Mucosa of stomach (tissue), 1 donor: ENCODE data around the gene HCLS1.

Experiments
- H3K27me3 ChIP-seq: one replicate; pipeline ENCODE4 v1.7.0; 2013; ENCODE audit warnings: mild to moderate bottlenecking, low read length; ENCODE audit not compliant: control insufficient read depth, insufficient read depth
- H3K36me3 ChIP-seq: one replicate; pipeline ENCODE4 v1.7.0; 2013; ENCODE audit warnings: low read length; ENCODE audit not compliant: control insufficient read depth, insufficient read depth
- H3K4me1 ChIP-seq: one replicate; pipeline ENCODE4 v1.7.0; 2013; ENCODE audit warnings: mild to moderate bottlenecking, low read length; ENCODE audit not compliant: control insufficient read depth, insufficient read depth
- H3K4me3 ChIP-seq: one replicate; pipeline ENCODE4 v1.7.0; 2013; ENCODE audit warnings: low read length
- H3K9ac ChIP-seq: one replicate; pipeline ENCODE4 v1.7.0; 2013; ENCODE audit warnings: mild to moderate bottlenecking, low read length, moderate library complexity
- H3K9me3 ChIP-seq: one replicate; pipeline ENCODE4 v1.7.0; 2013; ENCODE audit warnings: mild to moderate bottlenecking, low read length, moderate library complexity; ENCODE audit not compliant: control insufficient read depth
- donor health status: Pancreatic carcinoma.

HCLS1 gene

GRCh38 chr3:121681792-121682191, 21.1 kb upstream of the HCLS1 start:
- H3K36me3 ChIP-seq = peaks cover 4% of the 10 kb centered on the region
- H3K4me3 ChIP-seq = no peak overlapping the region
- no peaks in the 10 kb centered on the region for H3K9me3 ChIP-seq
- H3K4me1 ChIP-seq = no peaks in the 10 kb centered on the region
- no peak overlapping the region for H3K9ac ChIP-seq
- no peaks in the 10 kb centered on the region for H3K27me3 ChIP-seq

- Histone ChIP-seq H3K36me3 (peaks cover 9% of the 10 kb centered on the region), H3K9ac (no peak overlapping the region), H3K27me3 (no peaks in the 10 kb centered on the region), H3K9me3 (no peaks in the 10 kb centered on the region), H3K4me3 (no peak overlapping the region), H3K4me1 (no peaks in the 10 kb centered on the region)
These were observed 16.4 kb upstream of the HCLS1 start for GRCh38 chr3:121677141-121677540.

GRCh38 chr3:121670676-121671075, 10.0 kb upstream of the HCLS1 start:
- Histone ChIP-seq H3K36me3 (peaks cover under 1% of the 10 kb centered on the region), H3K27me3 (no peaks in the 10 kb centered on the region), H3K4me3 (no peak overlapping the region), H3K9me3 (no peaks in the 10 kb centered on the region), H3K4me1 (no peaks in the 10 kb centered on the region), H3K9ac (no peak overlapping the region)

GRCh38 chr3:121667333-121667732, 6.6 kb upstream of the HCLS1 start:
- peaks cover 16% of the 10 kb centered on the region for H3K36me3 ChIP-seq
- H3K4me3 ChIP-seq = no peak overlapping the region
- H3K9me3 ChIP-seq = no peaks in the 10 kb centered on the region

GRCh38 chr3:121665488-121665887, 4.8 kb upstream of the HCLS1 start:
- Histone ChIP-seq H3K4me3 (no peak overlapping the region), H3K27me3 (no peaks in the 10 kb centered on the region), H3K36me3 (peaks cover 16% of the 10 kb centered on the region), H3K9me3 (no peaks in the 10 kb centered on the region), H3K4me1 (no peaks in the 10 kb centered on the region), H3K9ac (no peak overlapping the region)

More at GRCh38 chr3:121667333-121667732, 6.6 kb upstream of the HCLS1 start:
- Histone ChIP-seq H3K4me1 (no peaks in the 10 kb centered on the region), H3K9ac (no peak overlapping the region), H3K27me3 (no peaks in the 10 kb centered on the region)

- peaks cover 16% of the 10 kb centered on the region for H3K36me3 ChIP-seq
These were observed 2.6 kb upstream of the HCLS1 start for GRCh38 chr3:121663171-121663847.

GRCh38 chr3:121662742-121663141, 2.0 kb upstream of the HCLS1 start:
- Histone ChIP-seq H3K36me3 (peaks cover 16% of the 10 kb centered on the region), H3K9ac (no peak overlapping the region), H3K4me1 (no peaks in the 10 kb centered on the region), H3K9me3 (no peaks in the 10 kb centered on the region), H3K27me3 (no peaks in the 10 kb centered on the region), H3K4me3 (no peak overlapping the region)

More at GRCh38 chr3:121663171-121663847, 2.6 kb upstream of the HCLS1 start:
- no peaks in the 10 kb centered on the region for H3K9me3 ChIP-seq
- H3K27me3 ChIP-seq = no peaks in the 10 kb centered on the region
- no peak overlapping the region for H3K9ac ChIP-seq
- H3K4me1 ChIP-seq = no peaks in the 10 kb centered on the region
- no peak overlapping the region for H3K4me3 ChIP-seq

- Histone ChIP-seq H3K9ac (no peak overlapping the region), H3K36me3 (peaks cover 16% of the 10 kb centered on the region)
These were observed 673 bp upstream of the HCLS1 start for GRCh38 chr3:121661376-121661775.

GRCh38 chr3:121659586-121659985, 1.1 kb downstream of the HCLS1 start:
- Histone ChIP-seq H3K9ac (no peak overlapping the region), H3K4me3 (no peak overlapping the region), H3K36me3 (peaks cover 12% of the 10 kb centered on the region)

More at GRCh38 chr3:121661376-121661775, 673 bp upstream of the HCLS1 start:
- no peak overlapping the region for H3K4me3 ChIP-seq
- no peaks in the 10 kb centered on the region for H3K27me3 ChIP-seq
- H3K4me1 ChIP-seq = no peaks in the 10 kb centered on the region
- H3K9me3 ChIP-seq = no peaks in the 10 kb centered on the region

GRCh38 chr3:121658716-121659435, 1.8 kb downstream of the HCLS1 start:
- Histone ChIP-seq H3K9me3 (no peaks in the 10 kb centered on the region), H3K4me1 (no peaks in the 10 kb centered on the region), H3K36me3 (peaks cover 6% of the 10 kb centered on the region), H3K9ac (no peak overlapping the region), H3K27me3 (no peaks in the 10 kb centered on the region), H3K4me3 (no peak overlapping the region)

More at GRCh38 chr3:121659586-121659985, 1.1 kb downstream of the HCLS1 start:
- no peaks in the 10 kb centered on the region for H3K27me3 ChIP-seq
- no peaks in the 10 kb centered on the region for H3K9me3 ChIP-seq
- no peaks in the 10 kb centered on the region for H3K4me1 ChIP-seq

- Histone ChIP-seq H3K27me3 (no peaks in the 10 kb centered on the region), H3K36me3 (no peaks in the 10 kb centered on the region), H3K9me3 (no peaks in the 10 kb centered on the region), H3K4me3 (no peak overlapping the region), H3K4me1 (no peaks in the 10 kb centered on the region), H3K9ac (no peak overlapping the region)
These were observed 6.0 kb downstream of the HCLS1 start for GRCh38 chr3:121654493-121655385.

- Histone ChIP-seq H3K27me3 (no peaks in the 10 kb centered on the region), H3K4me1 (no peaks in the 10 kb centered on the region), H3K9ac (no peak overlapping the region), H3K9me3 (no peaks in the 10 kb centered on the region), H3K4me3 (no peak overlapping the region), H3K36me3 (no peaks in the 10 kb centered on the region)
These were observed 9.0 kb downstream of the HCLS1 start for GRCh38 chr3:121651684-121652083.
